Activated naive CD8-positive, alpha-beta T cell treated with anti-CD3 and anti-CD28 coated beads, Interleukin-2, amount 50 U/mL, for 16 hours (primary cell): ENCODE measurements around the gene CATSPER1.

Experiments
- DNase-seq: peaks from one replicate; pipeline ENCODE4 v3.0.0-alpha.2; 2020; ENCODE audit warnings: low read depth, low spot score

The CATSPER1 gene

DNA sequence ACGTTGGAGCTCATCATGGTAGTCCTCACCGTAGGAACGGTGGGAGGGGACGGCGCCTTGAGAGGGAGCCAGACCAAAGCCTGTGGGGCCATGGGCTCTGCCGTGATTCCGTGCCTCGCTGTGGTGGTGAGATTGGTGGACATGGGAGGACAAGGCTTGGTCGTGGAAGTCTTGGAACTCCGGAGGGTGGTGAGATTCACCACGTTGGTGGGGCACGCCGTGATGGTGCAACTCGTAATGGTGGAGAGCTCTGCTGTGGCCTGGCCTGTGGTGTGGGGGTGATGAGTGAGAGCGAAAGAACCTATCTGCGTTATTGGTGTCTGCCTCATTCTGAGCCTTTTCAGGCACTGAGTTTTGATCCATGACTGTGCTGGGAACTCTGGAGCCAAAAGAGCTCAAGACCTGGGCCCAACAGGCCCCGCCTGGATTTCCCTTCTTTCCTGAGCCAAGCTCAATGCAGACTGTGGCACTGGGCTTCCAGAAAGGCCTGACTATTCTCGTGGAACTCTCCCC, at the start of gene CATSPER1:
TSS of gene CATSPER1 (minus strand) at position 463 of the 513 bp plus-strand sequence. CDS start at position 363, 100 bp downstream.
- no peak for DNase-seq

DNA sequence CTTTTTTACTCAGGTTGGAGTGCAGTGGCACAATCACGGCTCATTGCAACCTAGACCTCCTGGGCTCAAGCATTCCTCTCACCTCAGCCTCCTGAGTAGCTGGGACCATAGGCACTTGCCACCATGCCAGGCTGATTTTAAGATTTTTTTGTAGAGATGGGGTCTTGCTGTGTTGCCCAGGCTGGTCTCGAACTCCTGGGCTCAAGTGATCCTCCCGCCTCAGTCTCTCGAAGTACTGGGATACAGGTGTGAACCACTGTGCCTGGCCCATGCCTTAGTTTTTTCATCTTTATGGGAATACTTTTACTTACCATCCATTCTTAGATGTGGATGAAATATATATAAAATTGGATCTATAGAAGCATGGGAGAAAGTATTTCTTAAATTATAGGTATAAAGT, 49.0 kb upstream of the CATSPER1 start:
- no peak for DNase-seq

DNA sequence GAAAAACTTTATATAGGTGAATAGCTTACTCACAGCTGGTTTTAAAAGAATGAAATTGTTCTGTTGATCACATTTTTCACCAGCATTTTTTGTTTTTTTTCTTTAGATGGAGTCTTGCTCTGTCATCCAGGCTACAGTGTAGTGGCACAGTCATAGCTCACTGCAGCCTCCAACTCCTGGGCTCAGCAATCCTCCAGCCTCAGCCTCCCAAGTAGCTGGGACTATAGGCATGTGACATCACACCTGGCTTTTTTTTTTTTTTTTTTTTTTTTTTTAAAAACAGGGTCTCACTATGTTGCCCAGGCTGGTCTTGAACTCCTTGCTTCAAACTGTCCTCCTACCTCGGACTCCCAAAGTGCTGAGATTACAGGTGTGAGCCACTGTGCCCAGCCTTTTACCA, 47.4 kb upstream of the CATSPER1 start:
- no peak for DNase-seq

DNA sequence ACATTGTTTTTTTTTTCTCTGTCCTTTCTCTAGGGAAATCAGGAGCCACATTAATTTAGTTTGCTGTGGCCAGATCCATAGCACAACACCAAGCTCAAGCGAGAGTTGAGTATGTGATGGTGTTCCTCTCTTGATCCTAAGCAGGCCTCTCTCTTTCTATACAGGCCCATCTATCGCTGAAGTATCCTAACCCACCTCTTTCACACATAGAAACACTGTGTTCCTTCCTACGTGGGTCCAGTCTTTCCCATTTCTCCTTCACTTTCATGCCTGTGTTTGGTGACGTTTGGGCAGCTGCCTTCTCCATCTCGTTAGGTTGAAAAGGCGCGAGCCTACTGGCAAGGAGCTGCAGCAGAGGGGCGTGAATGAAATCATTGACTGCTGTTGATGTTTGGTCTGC, 46.2 kb upstream of the CATSPER1 start:
- no peak for DNase-seq

DNA sequence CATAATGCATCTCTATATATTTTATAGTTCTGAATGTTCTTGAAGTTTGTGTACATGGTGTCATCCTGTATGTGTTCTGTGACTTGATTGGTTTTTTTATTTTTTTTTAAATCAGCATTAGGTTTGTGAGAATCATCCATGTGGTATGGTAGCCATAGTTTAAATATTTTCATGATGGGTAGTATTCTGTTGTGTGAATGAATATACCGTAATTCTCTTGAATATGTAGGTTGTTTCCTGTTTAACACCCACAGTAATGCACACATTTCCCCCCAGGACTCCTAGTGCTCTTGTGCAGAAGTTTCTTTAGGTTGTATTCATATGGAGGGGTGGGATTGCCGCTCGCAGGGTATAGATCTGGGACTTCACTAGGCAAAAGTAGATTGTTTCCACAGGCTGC, 45.8 kb upstream of the CATSPER1 start:
- no peak for DNase-seq

DNA sequence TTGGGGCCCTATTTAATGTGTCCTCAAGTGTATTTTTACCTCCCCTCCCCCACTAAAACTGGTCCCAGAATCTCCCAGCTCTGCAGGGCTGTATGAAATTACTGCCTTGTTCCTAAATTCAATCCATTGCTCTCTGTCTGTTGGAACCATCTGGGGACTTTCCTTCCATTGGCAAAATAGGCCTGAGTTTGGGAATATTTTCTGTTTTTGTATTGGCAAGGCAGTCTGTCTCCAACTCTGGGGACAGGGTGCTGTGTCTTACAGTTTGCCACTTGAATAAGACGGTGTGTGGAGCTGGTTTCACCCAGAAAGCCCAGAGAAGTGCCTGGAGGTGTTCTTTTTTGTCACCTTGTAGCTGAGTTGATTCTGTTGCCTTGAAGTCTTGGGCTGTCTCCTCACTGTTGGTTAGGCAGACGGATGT, 45.1 kb upstream of the CATSPER1 start:
- no peak for DNase-seq

DNA sequence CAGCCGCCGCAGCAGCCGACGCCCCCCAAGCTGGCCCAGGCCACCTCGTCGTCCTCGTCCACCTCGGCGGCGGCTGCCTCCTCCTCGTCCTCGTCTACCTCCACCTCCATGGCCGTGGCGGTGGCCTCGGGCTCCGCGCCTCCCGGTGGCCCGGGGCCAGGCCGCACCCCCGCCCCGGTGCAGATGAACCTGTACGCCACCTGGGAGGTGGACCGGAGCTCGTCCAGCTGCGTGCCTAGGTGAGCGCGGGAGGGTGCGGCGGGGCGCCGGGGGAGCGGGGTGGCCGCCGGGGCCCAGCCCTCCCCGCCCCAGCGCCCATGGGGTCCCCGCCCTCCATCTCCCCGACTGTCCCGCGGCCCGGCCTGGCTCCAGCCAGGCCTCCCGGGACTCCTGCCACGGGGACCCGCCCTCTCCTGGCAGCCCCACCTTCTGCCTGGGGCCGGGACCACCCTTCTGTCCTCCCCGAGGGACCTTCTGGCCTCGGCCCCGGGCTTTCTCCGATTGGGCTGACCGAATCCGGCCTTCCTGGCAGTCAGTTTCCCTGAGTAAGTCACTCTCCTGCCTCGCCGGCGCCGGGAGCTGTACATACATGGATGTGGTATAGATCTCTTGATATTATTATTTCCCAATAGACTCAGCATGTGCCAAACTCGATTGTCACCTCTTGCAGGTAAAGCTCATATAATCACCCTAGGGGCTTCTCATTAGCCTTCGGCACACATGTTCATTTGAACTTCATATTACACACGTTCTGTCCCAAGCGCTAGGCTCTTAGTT, 44.5 kb upstream of the CATSPER1 start:
- no peak for DNase-seq

DNA sequence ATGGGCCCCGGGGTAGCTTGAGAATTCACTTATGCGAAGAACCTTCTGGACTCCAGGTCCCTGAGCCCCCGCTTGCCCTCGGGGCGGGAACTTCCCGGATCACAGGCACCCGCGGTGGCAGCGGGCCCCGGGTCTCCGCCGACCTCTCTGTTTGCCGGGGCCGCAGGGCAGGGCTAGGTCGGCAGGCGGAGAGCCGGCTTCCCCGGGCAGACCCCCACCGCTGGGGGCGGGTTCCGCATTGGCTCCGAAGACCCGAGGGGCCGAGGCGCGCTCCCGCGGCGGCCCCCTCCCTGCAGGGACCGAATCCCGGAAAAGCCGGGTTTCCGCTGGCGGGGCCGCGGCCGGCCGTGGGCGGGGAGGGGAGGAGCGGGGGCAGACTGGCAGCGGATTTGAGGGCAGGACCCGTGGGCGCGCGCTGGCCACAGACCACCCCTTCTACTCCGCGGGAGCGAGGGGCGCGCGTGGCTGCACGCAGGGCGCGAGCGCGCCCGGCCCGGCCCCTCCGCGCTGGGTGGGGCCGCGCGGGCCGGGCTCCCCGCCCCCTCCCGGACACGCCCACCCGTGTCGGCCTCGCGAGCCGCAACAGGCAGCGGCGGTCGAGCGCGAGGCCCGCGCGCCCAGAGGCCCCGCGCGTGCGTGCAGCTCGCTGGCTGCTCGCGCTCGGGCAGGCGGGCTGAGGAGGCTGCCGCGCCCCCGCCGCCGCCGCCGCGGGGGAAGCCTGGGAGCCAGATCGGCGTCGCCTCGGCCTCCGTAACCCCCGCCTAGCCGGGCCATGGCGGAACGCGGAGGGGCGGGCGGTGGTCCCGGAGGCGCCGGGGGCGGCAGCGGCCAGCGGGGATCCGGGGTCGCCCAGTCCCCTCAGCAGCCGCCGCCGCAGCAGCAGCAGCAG, 43.7 kb upstream of the CATSPER1 start, which contains the start of gene PACS1:
TSS of gene PACS1 (plus strand) at position 558 of the 889 bp plus-strand sequence. CDS start at position 773, 215 bp downstream.
- peak; percentile 32 for DNase-seq

DNA sequence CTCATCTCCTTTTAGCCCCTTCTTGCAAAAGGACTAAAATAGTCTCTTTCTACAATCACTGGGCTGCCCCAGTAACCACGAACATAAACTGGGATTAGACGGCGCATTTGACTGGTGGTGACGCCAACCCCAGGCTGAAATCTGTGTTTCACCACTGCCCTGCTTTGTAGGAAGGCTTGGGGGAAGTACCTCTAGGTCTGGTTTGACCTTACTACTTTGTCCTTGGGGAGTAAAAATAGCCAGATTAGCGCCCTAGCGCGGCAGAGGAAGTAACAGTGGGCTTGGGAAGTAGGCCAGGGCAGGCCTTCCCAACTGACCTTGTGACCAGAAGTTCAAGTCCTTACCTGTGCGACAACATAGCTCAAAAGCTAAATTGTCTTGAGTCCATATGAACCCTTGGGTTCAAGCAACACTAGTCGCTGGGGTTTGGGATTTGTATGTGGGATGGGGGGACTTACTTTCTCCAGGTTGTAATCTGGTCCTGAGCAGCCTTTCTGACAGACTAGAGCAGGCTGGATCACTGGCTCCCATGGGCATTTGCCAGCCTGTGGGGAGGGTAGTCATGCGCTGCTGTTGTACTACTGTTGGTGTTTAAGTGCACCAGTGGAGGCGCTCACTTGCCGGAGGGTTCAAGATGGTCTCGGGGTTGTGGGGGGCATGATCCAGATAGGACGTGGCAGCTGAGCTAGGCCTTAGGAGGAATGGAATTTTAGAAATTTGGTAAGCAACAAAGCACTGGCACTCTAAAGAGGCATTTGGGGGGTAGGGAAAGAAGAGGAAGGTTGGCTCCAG, 42.8 kb upstream of the CATSPER1 start:
- no peak for DNase-seq

DNA sequence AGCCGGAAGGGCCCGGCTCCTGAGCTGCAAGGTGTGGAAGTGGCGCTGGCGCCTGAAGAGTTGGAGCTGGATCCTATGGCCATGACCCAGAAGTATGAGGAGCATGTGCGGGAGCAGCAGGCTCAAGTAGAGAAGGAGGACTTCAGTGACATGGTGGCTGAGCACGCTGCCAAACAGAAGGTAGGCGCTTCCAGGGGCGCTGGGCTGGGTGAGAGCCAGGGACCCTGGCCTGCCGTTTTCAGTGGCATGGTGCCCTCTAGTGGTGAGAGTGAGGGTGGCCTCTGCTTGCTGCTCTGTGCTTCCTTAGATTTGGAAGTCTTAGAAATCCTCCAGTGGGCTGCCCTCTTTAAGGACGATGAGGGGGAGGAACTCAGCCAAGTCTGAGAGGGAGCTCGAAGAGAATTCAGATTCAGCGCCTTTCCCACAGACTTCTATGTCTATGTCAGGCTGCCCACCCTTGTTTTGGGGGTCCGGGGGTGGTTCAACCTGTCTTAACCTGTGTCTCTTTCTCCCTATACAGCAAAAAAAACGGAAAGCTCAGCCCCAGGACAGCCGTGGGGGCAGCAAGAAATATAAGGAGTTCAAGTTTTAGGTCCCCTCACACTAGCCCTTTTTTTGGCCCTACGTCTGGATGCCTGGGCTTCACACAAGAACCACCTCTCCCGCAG, 42.0 kb upstream of the CATSPER1 start:
- peak; percentile 62 for DNase-seq

DNA sequence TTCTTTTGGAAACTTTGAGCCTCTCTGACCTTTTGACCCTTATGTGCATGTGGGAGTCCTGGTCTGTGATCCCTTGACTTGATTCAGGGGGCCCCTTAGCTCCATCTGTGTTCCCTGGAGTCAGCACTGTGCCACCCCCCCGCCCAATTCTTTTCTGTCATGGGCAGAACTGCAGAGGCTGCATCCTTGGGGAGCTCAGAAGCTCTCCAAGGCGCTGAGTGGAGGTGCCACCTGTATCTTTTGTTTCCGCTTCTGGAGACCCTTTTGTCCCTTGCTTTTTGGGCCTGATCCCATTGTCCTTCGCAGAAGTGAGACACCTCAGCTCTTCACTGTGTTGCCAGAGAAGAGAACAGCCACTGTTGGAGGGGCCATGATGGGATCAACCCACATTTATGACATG, 41.4 kb upstream of the CATSPER1 start:
- no peak for DNase-seq

DNA sequence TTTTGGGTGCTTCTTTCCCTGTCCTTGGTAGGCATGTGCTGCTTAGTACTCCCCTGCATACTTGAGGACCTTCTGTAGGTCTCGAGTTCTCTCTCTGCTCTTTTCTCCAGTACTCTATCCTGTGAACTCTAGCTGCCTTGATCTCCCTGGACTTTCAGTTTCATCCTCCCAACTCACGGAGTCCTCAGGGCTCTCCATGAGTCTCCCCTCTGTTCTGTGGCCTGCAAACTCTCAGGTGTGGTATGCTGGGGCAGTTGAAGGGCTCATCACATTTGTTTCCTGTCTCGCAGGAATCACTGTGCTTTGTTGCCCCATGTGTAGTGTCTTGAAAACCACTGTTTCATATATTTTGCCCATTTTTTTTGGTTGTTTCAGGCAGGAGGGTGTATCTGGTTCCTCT, 40.5 kb upstream of the CATSPER1 start:
- DNase-seq, result no peak

DNA sequence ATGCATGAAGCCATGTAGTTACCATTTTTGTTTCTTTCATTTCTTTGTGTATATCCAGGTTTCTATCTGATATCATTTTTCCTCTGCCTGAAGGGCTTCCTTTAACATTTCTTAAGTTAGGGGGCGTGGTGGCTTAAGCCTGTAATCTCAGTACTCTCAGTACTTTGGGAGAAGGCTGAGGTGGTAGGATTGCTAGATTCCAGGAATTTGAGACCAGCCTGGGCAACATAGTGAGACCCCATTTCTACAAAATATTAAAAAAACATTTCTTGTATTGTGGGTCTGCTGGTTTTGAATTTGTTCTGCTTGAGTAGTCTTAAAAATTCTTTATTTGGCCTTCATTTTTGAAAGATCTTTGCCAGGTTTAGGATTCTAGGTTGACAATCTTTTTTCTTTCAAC, 38.3 kb upstream of the CATSPER1 start:
- DNase-seq, result no peak

DNA sequence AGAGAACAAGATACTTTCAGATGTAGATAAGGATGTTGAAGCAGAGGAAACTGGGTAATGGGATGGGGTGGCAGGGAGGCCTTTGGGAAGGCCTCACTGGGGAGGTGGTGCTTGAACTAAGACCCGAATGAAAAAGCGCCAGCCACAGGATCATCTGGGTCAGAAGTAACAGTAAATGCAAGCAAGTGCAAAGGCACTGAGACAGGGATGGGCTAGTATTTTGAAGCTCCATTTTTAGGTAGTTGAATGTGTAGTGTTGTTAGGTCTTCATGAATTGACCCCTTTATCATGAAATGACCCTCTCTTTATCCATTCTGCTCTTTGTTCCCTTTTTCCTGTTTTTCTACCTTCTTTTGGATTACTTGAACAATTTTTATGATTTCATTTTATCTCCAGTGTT, 37.6 kb upstream of the CATSPER1 start:
- no peak for DNase-seq

DNA sequence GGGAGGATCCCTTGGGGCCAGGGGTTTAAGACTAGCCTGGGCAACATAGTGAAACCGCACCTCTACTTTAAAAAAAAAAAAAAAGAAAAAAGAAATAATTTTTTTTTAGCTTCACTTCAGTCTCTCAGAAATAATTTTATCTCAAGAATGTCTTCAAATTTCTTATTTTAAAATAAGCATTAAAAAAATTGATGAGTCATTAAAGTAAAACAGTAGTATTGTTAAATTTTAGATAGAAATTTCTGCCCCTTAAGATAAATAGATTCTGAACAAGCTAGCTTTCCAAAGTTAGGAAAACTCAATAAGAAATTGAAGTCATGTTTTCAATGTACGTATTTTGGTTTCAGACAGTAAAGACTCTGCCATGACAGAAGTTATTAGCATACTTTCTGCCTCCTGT, 36.1 kb upstream of the CATSPER1 start:
- DNase-seq, result no peak

DNA sequence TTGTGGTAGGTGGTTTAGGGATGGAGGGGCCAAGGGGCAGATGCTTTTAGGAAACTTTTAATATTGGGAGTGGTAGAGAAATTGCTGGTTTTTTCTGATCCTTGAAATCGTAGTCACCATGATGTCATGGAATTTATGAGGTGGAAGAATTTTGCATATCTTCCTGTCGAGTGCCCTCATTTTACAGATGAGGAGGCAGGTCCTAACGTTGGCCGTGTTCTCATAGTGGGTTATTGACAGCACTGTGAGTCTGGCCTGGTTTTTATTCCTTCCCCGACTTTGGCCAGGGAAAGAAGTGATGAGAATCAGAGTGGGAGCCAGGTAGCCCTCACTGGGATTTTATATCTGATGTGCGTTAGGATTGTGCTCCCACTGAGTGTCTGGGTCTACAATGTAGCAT, 35.0 kb upstream of the CATSPER1 start:
- no peak for DNase-seq

DNA sequence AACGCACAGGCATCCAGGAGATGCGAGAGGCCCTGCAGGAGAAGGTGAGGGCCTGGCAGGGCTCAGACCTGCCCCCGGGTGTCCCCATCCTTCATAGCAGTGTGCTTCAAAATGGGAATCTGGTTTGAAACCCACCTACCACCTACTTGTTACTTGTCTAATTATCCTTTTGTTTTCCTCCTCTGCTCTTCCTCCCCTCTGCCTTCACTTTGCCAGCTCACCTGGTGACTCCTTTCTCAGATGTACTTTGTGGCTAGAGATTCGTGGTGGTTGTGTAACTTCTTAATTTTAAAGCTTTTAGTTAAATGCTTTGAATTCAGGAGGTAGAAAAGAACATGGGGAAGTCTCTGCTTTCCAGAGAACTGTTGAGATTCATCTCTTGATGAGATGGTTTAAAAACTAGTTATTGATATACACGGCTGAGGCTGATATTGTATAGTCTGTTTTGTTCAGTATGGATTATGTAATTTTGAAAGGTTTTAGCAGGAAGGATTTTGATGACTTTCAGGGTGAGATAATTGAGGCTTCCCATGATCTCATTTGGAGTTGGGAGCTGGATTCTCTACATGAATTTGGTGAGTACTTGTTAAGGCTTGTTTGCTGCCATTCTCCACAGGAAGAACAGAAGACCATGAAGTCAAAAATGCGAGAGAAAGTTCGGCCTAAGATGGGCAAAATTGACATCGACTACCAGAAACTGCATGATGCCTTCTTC, 33.8 kb upstream of the CATSPER1 start:
- DNase-seq, result no peak

DNA sequence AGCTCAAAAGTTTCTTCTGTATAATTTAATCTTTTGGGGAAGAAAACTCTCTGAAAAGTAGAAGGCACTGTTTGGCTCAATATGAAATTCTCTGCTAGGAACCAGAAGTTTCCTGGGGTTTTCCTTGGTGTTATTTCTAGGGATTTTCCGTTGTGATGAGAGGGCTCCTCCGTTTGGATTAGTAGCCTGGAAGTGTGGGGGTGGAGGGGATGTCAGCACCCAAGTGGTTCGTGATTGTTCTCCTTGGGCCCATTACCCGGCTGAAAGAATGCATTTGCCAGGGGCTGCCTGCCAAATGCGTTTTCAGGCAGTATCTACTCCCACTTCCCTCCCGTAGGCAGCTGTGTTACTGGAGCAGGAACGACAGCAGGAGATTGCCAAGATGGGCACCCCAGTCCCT, 30.2 kb upstream of the CATSPER1 start:
- DNase-seq, result no peak

DNA sequence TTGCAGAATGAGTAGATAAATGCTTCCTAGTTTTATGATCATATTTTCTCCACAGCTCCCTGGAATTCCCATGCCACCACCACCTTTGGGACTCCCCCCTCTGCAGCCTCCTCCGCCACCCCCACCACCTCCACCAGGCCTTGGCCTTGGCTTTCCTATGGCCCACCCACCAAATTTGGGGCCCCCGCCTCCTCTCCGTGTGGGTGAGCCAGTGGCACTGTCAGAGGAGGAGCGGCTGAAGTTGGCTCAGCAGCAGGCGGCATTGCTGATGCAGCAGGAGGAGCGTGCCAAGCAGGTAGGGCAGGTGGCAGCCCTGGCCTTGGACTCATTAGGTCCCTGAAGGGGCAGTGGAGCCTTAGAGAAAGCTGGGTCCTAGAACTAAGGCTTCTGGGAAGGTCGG, 28.7 kb upstream of the CATSPER1 start:
- no peak for DNase-seq

DNA sequence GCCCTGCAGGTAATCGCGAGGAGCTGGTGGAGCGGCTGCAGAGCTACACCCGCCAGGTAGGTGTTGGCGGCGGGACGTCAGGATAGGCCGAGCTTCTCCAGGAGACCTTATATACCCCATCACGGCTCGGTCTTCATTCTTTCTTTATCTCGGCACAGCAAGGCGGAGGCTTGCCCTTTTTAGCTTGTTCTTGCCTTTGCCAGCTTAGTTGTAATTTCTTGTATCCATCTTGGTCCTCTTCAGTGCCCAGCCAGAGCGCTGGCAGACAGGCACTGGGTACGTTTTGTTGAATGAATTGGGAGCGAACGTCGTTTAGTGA, 26.3 kb upstream of the CATSPER1 start:
- no peak for DNase-seq
